ENCODE results near the gene HDHD2. TPM values are rescaled to one million over a fixed set of nuclear protein-coding genes. Genes with fewer than 3 reads are reported as not detected.

HDHD2 gene
- 9.1 and 11.9 TPM in 2 replicates for total RNA-seq

GRCh38 chr18:47150029-47150823 lies at the start of gene HDHD2:
Gene HDHD2, minus strand, starts transcription at chr18:47150500. Its CDS starts 14,061 bp downstream, at chr18:47136439.

GRCh38 chr18:47175898-47176575 lies 25.7 kb upstream of the HDHD2 start, which contains the start of gene IER3IP1:
Gene IER3IP1, minus strand, starts transcription at chr18:47176364. Its CDS starts 87 bp downstream, at chr18:47176277.

Other genes with a start within 250 kb of the HDHD2 start
- gene PIAS2, start 233.0 kb downstream of the HDHD2 start, total RNA-seq: 7.2 and 8.0 TPM in 2 replicates
- gene KATNAL2, start 232.9 kb downstream of the HDHD2 start, total RNA-seq: 0.98 and 3.0 TPM in 2 replicates
- not detected in 2 replicates for gene ELOA2, start 114.9 kb downstream of the HDHD2 start, total RNA-seq
- 5.7 and 10.4 TPM in 2 replicates for gene IER3IP1, start 25.9 kb upstream of the HDHD2 start, total RNA-seq
- gene SKOR2, start 101.2 kb upstream of the HDHD2 start, total RNA-seq: not detected in 2 replicates

Measured in mesangial cell (primary cell).